H1 (cell line): Measurements from ENCODE around the gene FICD. TPM values are rescaled to one million over a fixed set of nuclear protein-coding genes. Genes with fewer than 3 reads are reported as not detected.

Source experiments
- CTCF ChIA-PET: fragments of 300-600 bp; sonication (Branson Sonifier 250); formaldehyde crosslinking; loops from one replicate; lab custom pipeline; 2021; ENCODE audit not compliant: partially characterized antibody; lab: Charles Lee
- POLR2A ChIA-PET: fragments of 300-600 bp; sonication (Branson Sonifier 250); formaldehyde crosslinking; loops from one replicate; lab custom pipeline; 2021; ENCODE audit warnings: inconsistent platforms; ENCODE audit not compliant: partially characterized antibody; lab: Charles Lee
- DNase-seq, 2 experiments: peaks; one replicate each; pipeline versions ENCODE4 v3.0.0 to v3.0.0-alpha.2; 2010 to 2022; ENCODE audit warnings: low spot score in 2 of 2, low read depth in 1 of 2, mixed read lengths in 1 of 2
- FAIRE-seq: peaks from 2 replicates; lab custom pipeline; 2011; peaks lifted over from hg19 to GRCh38; lab: Jason Lieb, UNC
- H2AFZ ChIP-seq: 2 replicates; pipeline ENCODE4 v1.8.1; 2012; ENCODE audit warnings: low read length, inconsistent platforms
- H2AK5ac ChIP-seq: 2 replicates; pipeline ENCODE4 v1.6.1; 2013; ENCODE audit warnings: low read depth, low read length
- H2BK120ac ChIP-seq: replicated peaks from 2 replicates; pipeline ENCODE3; 2013; ENCODE audit warnings: low read depth, low read length, inconsistent platforms
- H2BK12ac ChIP-seq: 2 replicates; pipeline ENCODE4 v1.6.1; 2013; ENCODE audit warnings: low read depth, low read length
- H2BK15ac ChIP-seq: 2 replicates; pipeline ENCODE4 v1.6.1; 2013; ENCODE audit warnings: low read length
- H2BK20ac ChIP-seq: 2 replicates; pipeline ENCODE4 v1.6.1; 2013; ENCODE audit warnings: low read length
- H2BK5ac ChIP-seq: 2 replicates; pipeline ENCODE4 v1.6.1; 2013; ENCODE audit warnings: low read depth, low read length
- H3K14ac ChIP-seq: 2 replicates; pipeline ENCODE4 v1.6.1; 2013; ENCODE audit warnings: inconsistent platforms; ENCODE audit not compliant: insufficient read length
- H3K18ac ChIP-seq: 2 replicates; pipeline ENCODE4 v1.6.1; 2013; ENCODE audit warnings: low read length; ENCODE audit errors: extremely low read depth
- H3K23ac ChIP-seq: 2 replicates; pipeline ENCODE4 v1.6.1; 2013; ENCODE audit warnings: inconsistent platforms; ENCODE audit not compliant: insufficient read length
- H3K23me2 ChIP-seq: 2 replicates; pipeline ENCODE4 v1.6.1; 2013; ENCODE audit warnings: low read depth, low read length
- H3K27ac ChIP-seq: 2 replicates; pipeline ENCODE4 v1.6.1; 2011; ENCODE audit warnings: low read depth, low read length, inconsistent platforms
- H3K27me3 ChIP-seq, 4 experiments: replicated peaks in 1 of 4; 1 replicate in 1 of 4; 2 replicates in 3 of 4; pipeline versions ENCODE4 v1.6.1 to v1.8.1; 2011 to 2013; ENCODE audit warnings: low read length in 3 of 4, mild to moderate bottlenecking in 3 of 4, inconsistent platforms in 2 of 4, mixed read lengths in 2 of 4, moderate library complexity in 1 of 4; ENCODE audit not compliant: control insufficient read depth in 3 of 4, insufficient read depth in 3 of 4; ENCODE audit errors: extremely low read depth in 1 of 4
- H3K36me3 ChIP-seq, 4 experiments: 2 replicates each; pipeline versions ENCODE4 v1.6.1 to v1.8.1; 2011 to 2013; ENCODE audit warnings: mild to moderate bottlenecking in 4 of 4, low read length in 3 of 4, moderate library complexity in 2 of 4, control low read depth in 1 of 4, inconsistent platforms in 1 of 4; ENCODE audit not compliant: insufficient read depth in 4 of 4, control insufficient read depth in 2 of 4
- H3K4ac ChIP-seq: replicated peaks from 2 replicates; pipeline ENCODE3; 2013; ENCODE audit warnings: low read length, low read depth, mixed read lengths, inconsistent platforms; ENCODE audit not compliant: insufficient read length
- H3K4me1 ChIP-seq, 4 experiments: replicated peaks in 1 of 4; 1 replicate in 1 of 4; 2 replicates in 3 of 4; pipeline versions ENCODE4 v1.6.1 to v1.8.1; 2011 to 2013; ENCODE audit warnings: low read length in 3 of 4, inconsistent platforms in 2 of 4, mixed read lengths in 1 of 4; ENCODE audit not compliant: insufficient read depth in 4 of 4, control insufficient read depth in 3 of 4
- H3K4me2 ChIP-seq, 2 experiments: 2 replicates each; pipeline versions ENCODE4 v1.6.1 to v1.8.1; 2011 to 2013; ENCODE audit warnings: low read depth in 2 of 2, low read length in 2 of 2, control low read depth in 1 of 2, inconsistent platforms in 1 of 2, mild to moderate bottlenecking in 1 of 2; ENCODE audit not compliant: insufficient read depth in 1 of 2
- H3K4me3 ChIP-seq, 4 experiments: fragments of 200-600, 300-600 bp in 1 of 4; sonication (generic), shearing (Covaris generic), sonication (Bioruptor Twin) in 1 of 4; 2 replicates each; pipeline versions ENCODE4 v1.5.1 to v1.8.1; 2011 to 2016; ENCODE audit warnings: low read length in 4 of 4, low read depth in 3 of 4, control low read depth in 2 of 4, inconsistent platforms in 2 of 4, mild to moderate bottlenecking in 2 of 4, mixed read lengths in 1 of 4, moderate library complexity in 1 of 4; ENCODE audit not compliant: insufficient read depth in 2 of 4; ENCODE audit errors: extremely low read depth in 1 of 4
- H3K56ac ChIP-seq: replicated peaks from 2 replicates; pipeline ENCODE3; 2013; ENCODE audit warnings: low read depth, mild to moderate bottlenecking, mixed read lengths, low read length, inconsistent platforms; ENCODE audit not compliant: insufficient read length
- H3K79me1 ChIP-seq: 2 replicates; pipeline ENCODE4 v1.6.1; 2013; ENCODE audit warnings: low read depth, low read length, control low read depth
- H3K79me2 ChIP-seq, 2 experiments: 2 replicates each; pipeline versions ENCODE4 v1.6.1 to v1.8.1; 2012 to 2013; ENCODE audit warnings: low read length in 2 of 2, mild to moderate bottlenecking in 2 of 2, inconsistent platforms in 1 of 2; ENCODE audit not compliant: insufficient read depth in 2 of 2, control insufficient read depth in 1 of 2
- H3K9ac ChIP-seq, 4 experiments: replicated peaks in 1 of 4; 1 replicate in 1 of 4; 2 replicates in 3 of 4; pipeline versions ENCODE4 v1.6.1 to v1.8.1; 2011 to 2013; ENCODE audit warnings: low read depth in 3 of 4, low read length in 3 of 4, control low read depth in 2 of 4, mild to moderate bottlenecking in 2 of 4, moderate library complexity in 2 of 4, inconsistent platforms in 1 of 4; ENCODE audit errors: extremely low read depth in 1 of 4
- H3K9me3 ChIP-seq, 2 experiments: 2 replicates each; pipeline versions ENCODE4 v1.6.1 to v1.8.1; 2012 to 2013; ENCODE audit warnings: mild to moderate bottlenecking in 2 of 2, moderate library complexity in 2 of 2, control low read depth in 1 of 2, inconsistent platforms in 1 of 2, low read depth in 1 of 2, low read length in 1 of 2, mixed read lengths in 1 of 2; ENCODE audit not compliant: insufficient read depth in 2 of 2
- H4K20me1 ChIP-seq, 2 experiments: replicated peaks in 1 of 2; 2 replicates each; pipeline versions ENCODE3 to v1.8.1; 2011 to 2013; ENCODE audit warnings: inconsistent platforms in 2 of 2, low read length in 2 of 2, mild to moderate bottlenecking in 1 of 2; ENCODE audit not compliant: insufficient read depth in 2 of 2, control insufficient read depth in 1 of 2
- H4K5ac ChIP-seq: 2 replicates; pipeline ENCODE4 v1.6.1; 2013; ENCODE audit warnings: low read length, low read depth, mixed read lengths, inconsistent platforms; ENCODE audit not compliant: insufficient read length
- H4K8ac ChIP-seq: 2 replicates; pipeline ENCODE4 v1.8.0; 2013; ENCODE audit warnings: mild to moderate bottlenecking, moderate library complexity, low read length, inconsistent platforms; ENCODE audit not compliant: insufficient read depth; ENCODE audit errors: extremely low read depth
- H4K91ac ChIP-seq: replicated peaks from 2 replicates; pipeline ENCODE3; 2013; ENCODE audit warnings: low read length, mixed read lengths, inconsistent platforms; ENCODE audit not compliant: insufficient read length
- BACH1 ChIP-seq: IDR thresholded peaks from 2 replicates; pipeline ENCODE4 v1.6.1; 2012; ENCODE audit warnings: low read length, improper control_type of control experiment
- CBX8 ChIP-seq: fragments of 300-800, 300-1000 bp; sonication (generic); IDR thresholded peaks from 2 replicates; pipeline ENCODE4 v1.7.1; 2016; ENCODE audit warnings: low read depth, low read length, borderline replicate concordance
- CREB1 ChIP-seq: IDR thresholded peaks from 2 replicates; pipeline ENCODE4 v1.6.1; 2012; ENCODE audit warnings: inconsistent platforms
- FOSL1 ChIP-seq: IDR thresholded peaks from 2 replicates; pipeline ENCODE4 v1.6.1; 2011; ENCODE audit warnings: mild to moderate bottlenecking, low read depth, low read length, moderate library complexity; ENCODE audit not compliant: insufficient read depth
- GTF2F1 ChIP-seq: IDR thresholded peaks from 2 replicates; pipeline ENCODE4 v1.6.1; 2012; ENCODE audit warnings: low read depth, low read length, improper control_type of control experiment, borderline replicate concordance
- JUND ChIP-seq: IDR thresholded peaks from 2 replicates; pipeline ENCODE4 v1.6.1; 2011; ENCODE audit warnings: mild to moderate bottlenecking, improper control_type of control experiment, low read length
- RBBP5 ChIP-seq: IDR thresholded peaks from 2 replicates; pipeline ENCODE4 v1.7.1; 2012; ENCODE audit warnings: low read depth, mild to moderate bottlenecking, inconsistent platforms, low read length, moderate library complexity, borderline replicate concordance
- SP1 ChIP-seq: IDR thresholded peaks from 2 replicates; pipeline ENCODE4 v1.6.1; 2011; ENCODE audit warnings: low read depth, low read length
- SP2 ChIP-seq: IDR thresholded peaks from 2 replicates; pipeline ENCODE4 v1.6.1; 2012; ENCODE audit warnings: mild to moderate bottlenecking, low read length, inconsistent platforms
- WGBS, 2 experiments: shearing (Covaris generic) in 1 of 2; methylation state at CpG; one replicate each; pipeline versions ENCODE4 v1.1.6 to v1.1.7; 2013 to 2015; ENCODE audit warnings: low lambda C conversion rate in 2 of 2, mixed read lengths in 2 of 2, inconsistent platforms in 1 of 2, low coverage in 1 of 2, missing lambda C conversion rate in 1 of 2; ENCODE audit not compliant: insufficient replicate concordance in 2 of 2, insufficient coverage in 1 of 2, insufficient read length in 1 of 2; ENCODE audit errors: extremely low coverage in 1 of 2, missing lambda C conversion rate in 1 of 2; 5-methylcytosine and 5-hydroxymethylcytosine counted together
- polyA plus RNA-seq, 7 experiments: library from polyadenylated mRNA; depleted of rRNA in 3 of 7; stranded (reverse) in 5 of 7; unstranded in 2 of 7; fragments of >200 nt in 5 of 7; fragments of 200-250 nt in 2 of 7; gene quantifications; 1 replicate in 5 of 7; 2 replicates in 1 of 7; 4 replicates in 1 of 7; pipeline versions ENCODE4 v1.2.1 to v1.2.3, GENCODE V29; 2011 to 2013; ENCODE audit warnings: missing spikeins in 2 of 7, mixed read lengths in 2 of 7
- total RNA-seq: library from RNA; stranded (reverse); fragmentation: NEBNext Ultra II Directional; extraction: Animal tissue kit (Norgen Biotek cat#: 25700); gene quantifications from 2 replicates; pipeline ENCODE4 v1.2.1, GENCODE V29; 2021
- TF ChIP-seq, protein P1 (sequence below), 3 experiments: IDR thresholded peaks; 1 replicate in 2 of 3; 2 replicates in 1 of 3; pipeline versions ENCODE4 v1.5.1 to v1.6.1; 2011; ENCODE audit warnings: low read length in 3 of 3, mild to moderate bottlenecking in 3 of 3, inconsistent platforms in 2 of 3, low read depth in 1 of 3, moderate library complexity in 1 of 3; ENCODE audit not compliant: insufficient read depth in 1 of 3; ENCODE audit errors: control extremely low read depth in 1 of 3

The FICD gene
- total and polyA plus RNA-seq, 2 of the 8 experiments (the other 6 are each of a cell fraction or from before 2014, with no cell fraction given) = 2.2 to 6.0 TPM

DNA sequence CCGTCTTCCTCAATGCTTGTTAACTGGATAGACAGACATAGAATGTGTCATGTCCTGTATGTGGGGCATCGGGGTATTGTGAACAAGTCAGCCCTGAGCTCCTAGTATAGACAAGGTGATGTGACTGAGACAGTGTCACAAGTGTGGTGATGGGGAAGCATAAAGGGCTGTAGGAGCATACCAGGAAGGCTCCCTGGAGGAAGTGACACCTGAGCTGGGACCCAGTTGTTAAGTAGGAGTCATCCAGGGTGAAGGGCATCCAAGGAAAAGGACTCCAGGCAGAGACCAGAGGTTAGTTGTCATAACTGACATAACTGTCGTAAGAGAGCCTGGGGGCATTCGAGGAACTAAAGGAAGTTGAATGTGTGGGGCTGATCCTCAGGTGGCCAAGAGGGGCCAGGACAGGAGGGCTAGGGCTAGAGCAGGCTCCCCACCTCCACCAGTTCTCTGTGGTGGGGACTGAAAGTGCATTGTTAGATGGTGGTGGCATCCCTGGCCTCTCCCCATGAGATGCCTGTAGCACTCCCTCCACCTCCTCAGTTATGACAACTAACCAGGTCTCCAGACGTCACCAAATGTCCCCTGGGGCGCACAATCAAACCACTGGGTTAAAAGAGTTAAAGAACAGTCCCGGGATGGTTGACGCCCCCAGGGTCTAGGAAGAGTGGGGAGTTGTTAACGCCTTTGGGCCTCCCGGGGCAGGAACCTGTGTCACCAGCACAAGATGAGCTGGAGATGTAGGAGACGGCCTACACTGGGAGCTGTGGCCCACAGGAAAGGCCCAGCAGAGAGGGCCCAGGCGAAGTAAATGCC is 2.4 kb downstream of the FICD start:
- H3K4me2 ChIP-seq = no peak overlapping the region
- H3K23me2 ChIP-seq = peaks cover 3% of the 10 kb centered on the region; the same call in 1 of the 2 replicates
- WGBS, 2 experiments = 92% methylated on average over 12 of the region's 12 CpGs; no CpG with 5 or more reads in 1 of the 2 experiments
- H3K14ac ChIP-seq = no peak overlapping the region
- H4K8ac ChIP-seq = no peak overlapping the region
- POLR2A ChIA-PET = interaction anchor here (1.2 to 1.9 kb wide), 3 partner anchors 10 to 43 kb away, joined by 3 to 8 read pairs (median 4); partner anchors contain the start of gene SART3
- no peak overlapping the region for H3K56ac ChIP-seq
- no peak overlapping the region for H2BK5ac ChIP-seq
- H3K4me1 ChIP-seq = peaks cover 0 to 5% (median 3%) of the 10 kb centered on the region in 4 experiments; a peak in 6 of 7 replicates
- FAIRE-seq (no peak), DNase-seq (no peak)
- no peak overlapping the region for H2BK15ac ChIP-seq
- peaks cover 14 to 42% (median 37%) of the 10 kb centered on the region in 4 experiments for H3K36me3 ChIP-seq
- H4K20me1 ChIP-seq = peaks cover 7 to 12% of the 10 kb centered on the region in 2 experiments
- CTCF ChIA-PET = interaction anchor here (0.8 to 3.9 kb wide), 7 partner anchors 11 to 599 kb away, joined by 3 to 17 read pairs (median 3); no protein-coding TSS in a partner anchor
- no peak overlapping the region for H3K18ac ChIP-seq
- no peak overlapping the region for H3K4ac ChIP-seq
- H4K91ac ChIP-seq = no peak overlapping the region
- H2AFZ ChIP-seq = no peak overlapping the region
- no peak overlapping the region for H2BK12ac ChIP-seq
- no peak overlapping the region for H3K4me3 ChIP-seq
- no peak overlapping the region for H2BK20ac ChIP-seq
- H3K27ac ChIP-seq = no peak overlapping the region
- H3K79me2 ChIP-seq = peaks cover 0 to 6% of the 10 kb centered on the region in 2 experiments; a peak in 1 of 4 replicates
- H3K79me1 ChIP-seq = peaks cover 4% of the 10 kb centered on the region; the same call in 1 of the 2 replicates
- H3K23ac ChIP-seq = no peak overlapping the region
- H3K27me3 ChIP-seq = no peaks in the 10 kb centered on the region
- no peak overlapping the region for H3K9ac ChIP-seq
- no peak overlapping the region for H2BK120ac ChIP-seq
- no peaks in the 10 kb centered on the region for H3K9me3 ChIP-seq
- H4K5ac ChIP-seq = no peak overlapping the region
- H2AK5ac ChIP-seq = no peak overlapping the region
- no peak for TF ChIP-seq CREB1
- no peak for TF ChIP-seq BACH1
- TF ChIP-seq GTF2F1 = no peak
- TF ChIP-seq FOSL1 = no peak
- TF ChIP-seq CBX8 = no peak
- TF ChIP-seq RBBP5 = no peak
- TF ChIP-seq SP2 = no peak
- no peak for TF ChIP-seq SP1
- TF ChIP-seq, protein P1, sequence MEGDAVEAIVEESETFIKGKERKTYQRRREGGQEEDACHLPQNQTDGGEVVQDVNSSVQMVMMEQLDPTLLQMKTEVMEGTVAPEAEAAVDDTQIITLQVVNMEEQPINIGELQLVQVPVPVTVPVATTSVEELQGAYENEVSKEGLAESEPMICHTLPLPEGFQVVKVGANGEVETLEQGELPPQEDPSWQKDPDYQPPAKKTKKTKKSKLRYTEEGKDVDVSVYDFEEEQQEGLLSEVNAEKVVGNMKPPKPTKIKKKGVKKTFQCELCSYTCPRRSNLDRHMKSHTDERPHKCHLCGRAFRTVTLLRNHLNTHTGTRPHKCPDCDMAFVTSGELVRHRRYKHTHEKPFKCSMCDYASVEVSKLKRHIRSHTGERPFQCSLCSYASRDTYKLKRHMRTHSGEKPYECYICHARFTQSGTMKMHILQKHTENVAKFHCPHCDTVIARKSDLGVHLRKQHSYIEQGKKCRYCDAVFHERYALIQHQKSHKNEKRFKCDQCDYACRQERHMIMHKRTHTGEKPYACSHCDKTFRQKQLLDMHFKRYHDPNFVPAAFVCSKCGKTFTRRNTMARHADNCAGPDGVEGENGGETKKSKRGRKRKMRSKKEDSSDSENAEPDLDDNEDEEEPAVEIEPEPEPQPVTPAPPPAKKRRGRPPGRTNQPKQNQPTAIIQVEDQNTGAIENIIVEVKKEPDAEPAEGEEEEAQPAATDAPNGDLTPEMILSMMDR (IDR thresholded peaks at IDR 0.05; ENCODE audit: control extremely low read depth in 1 of 3, insufficient read depth in 1 of 3, low read depth in 1 of 3, low read length in 3 of 3) = no peak
- no peak for TF ChIP-seq JUND
